Measurements from ENCODE around the gene SYT2. TPM values are rescaled to one million over a fixed set of nuclear protein-coding genes. Genes with fewer than 3 reads are reported as not detected.
"Not testable (repeated sequence)": the region's sequence is repeated elsewhere in the genome, so short reads cannot be mapped to it uniquely, and the experiment has no call there.

SYT2 gene
- total and polyA plus RNA-seq, 5 donors from 2014 or later, result 0.05 TPM; not detected in 3

GRCh38 chr1:202714202-202714601 is 3.9 kb upstream of the SYT2 start:
- not testable (repeated sequence) for H3K36me3 Mint-ChIP-seq
- peaks cover 38% of the 10 kb centered on the region for H3K27me3 Mint-ChIP-seq

DNA sequence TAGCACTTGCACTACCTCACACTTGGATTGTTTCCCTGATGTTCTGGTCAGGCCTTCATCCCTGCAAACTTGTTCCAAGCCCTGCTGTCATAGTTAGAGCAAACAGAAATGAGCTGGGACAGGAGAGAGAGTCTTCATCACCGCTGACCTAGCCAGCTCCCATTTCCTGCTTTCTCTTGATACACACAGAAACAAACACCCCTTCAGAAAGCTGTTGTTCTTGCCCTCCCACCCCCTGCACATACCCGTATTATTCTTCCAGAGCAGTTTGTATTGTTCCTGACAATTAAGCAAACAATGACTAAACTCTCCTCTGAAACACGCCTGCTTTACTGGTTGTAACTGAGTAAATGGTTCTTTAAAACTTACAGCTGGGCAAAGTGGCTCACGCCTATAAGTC is 2.9 kb upstream of the SYT2 start:
- Histone ChIP-seq H3K9me3 (ENCODE audit: control insufficient read depth in 2 of 2, low read length in 2 of 2) (no peaks in the 10 kb centered on the region), H3K4me1 (ENCODE audit: control insufficient read depth, insufficient read depth, low read length, poor library complexity, severe bottlenecking) (peaks cover 4% of the 10 kb centered on the region), H3K36me3 (ENCODE audit: control insufficient read depth, insufficient read depth, low read length) (no peaks in the 10 kb centered on the region), H3K27ac (ENCODE audit: insufficient read depth, low read length, poor library complexity, severe bottlenecking) (no peak overlapping the region), H3K27me3 (ENCODE audit: control insufficient read depth, insufficient read depth, low read length) (peaks cover 28% of the 10 kb centered on the region), H3K4me3 (ENCODE audit: low read depth, low read length) (no peak overlapping the region)
- Mint-ChIP-seq H3K27me3 (peaks cover 48% of the 10 kb centered on the region), H3K27ac (no peak overlapping the region), H3K9me3 (peaks cover 0 to 2% (median 0%) of the 10 kb centered on the region in 7 donors), H3K4me1 (peaks cover 0 to 6% (median 0%) of the 10 kb centered on the region in 4 donors), H3K36me3 (no peaks in the 10 kb centered on the region), H3K4me3 (no peak overlapping the region)
- ATAC-seq (ENCODE audit: low read depth in 2 of 2) (no peak), DNase-seq (no peak)

More at GRCh38 chr1:202714202-202714601, 3.9 kb upstream of the SYT2 start:
- not testable (repeated sequence) for ATAC-seq (ENCODE audit: low read depth in 2 of 2); H3K36me3 ChIP-seq (ENCODE audit: control insufficient read depth, insufficient read depth, low read length); H3K4me3 ChIP-seq (ENCODE audit: low read depth, low read length); H3K4me1 Mint-ChIP-seq; H3K4me1 ChIP-seq (ENCODE audit: control insufficient read depth, insufficient read depth, low read length, poor library complexity, severe bottlenecking); H3K27ac ChIP-seq (ENCODE audit: insufficient read depth, low read length, poor library complexity, severe bottlenecking); H3K27ac Mint-ChIP-seq; DNase-seq; H3K9me3 Mint-ChIP-seq; H3K4me3 Mint-ChIP-seq; H3K9me3 ChIP-seq (ENCODE audit: control insufficient read depth in 2 of 2, low read length in 2 of 2)
- peaks cover 19% of the 10 kb centered on the region for H3K27me3 ChIP-seq (ENCODE audit: control insufficient read depth, insufficient read depth, low read length)

DNA sequence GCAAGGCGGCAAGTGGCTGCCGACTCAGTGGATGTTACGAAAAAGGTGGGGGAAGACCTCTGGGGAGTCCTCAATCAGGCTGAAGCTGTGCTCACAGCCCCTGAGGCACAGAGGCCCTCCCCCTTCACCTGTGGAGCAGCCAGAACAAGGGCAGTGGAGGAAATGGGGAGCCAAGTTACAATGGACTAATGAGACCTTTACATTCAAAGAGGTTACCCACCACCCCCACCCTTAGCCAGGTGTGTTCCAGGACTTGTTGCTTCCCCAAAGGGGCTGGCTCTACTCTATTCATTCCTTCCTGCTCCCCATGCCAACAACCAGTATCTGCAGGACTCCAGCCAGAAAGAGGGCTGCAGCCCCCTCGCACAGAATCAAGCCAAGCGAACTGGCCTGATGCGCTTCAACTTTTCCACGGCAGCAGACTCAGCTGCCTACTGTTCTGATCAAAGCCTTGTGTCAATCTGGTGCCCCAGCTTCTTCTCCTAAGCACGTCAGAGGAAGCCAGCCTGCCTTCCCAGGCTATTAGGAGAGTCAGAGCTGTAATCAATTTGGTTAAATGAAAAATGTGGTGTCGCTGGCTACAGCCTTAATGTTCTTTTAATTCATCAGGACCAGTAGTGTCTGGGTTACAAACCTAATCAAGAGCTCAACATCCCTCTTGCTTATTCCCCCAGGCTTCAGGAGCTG is 1.8 kb upstream of the SYT2 start:
- Mint-ChIP-seq H3K36me3 (no peaks in the 10 kb centered on the region), H3K4me3 (no peak overlapping the region), H3K4me1 (peaks cover 0 to 6% (median 0%) of the 10 kb centered on the region in 4 donors), H3K27me3 (peaks cover 58% of the 10 kb centered on the region), H3K27ac (no peak overlapping the region), H3K9me3 (peaks cover 0 to 2% (median 0%) of the 10 kb centered on the region in 7 donors)
- Histone ChIP-seq H3K27me3 (ENCODE audit: control insufficient read depth, insufficient read depth, low read length) (peaks cover 32% of the 10 kb centered on the region), H3K9me3 (ENCODE audit: control insufficient read depth in 2 of 2, low read length in 2 of 2) (no peaks in the 10 kb centered on the region), H3K36me3 (ENCODE audit: control insufficient read depth, insufficient read depth, low read length) (no peaks in the 10 kb centered on the region), H3K27ac (ENCODE audit: insufficient read depth, low read length, poor library complexity, severe bottlenecking) (no peak overlapping the region), H3K4me3 (ENCODE audit: low read depth, low read length) (no peak overlapping the region), H3K4me1 (ENCODE audit: control insufficient read depth, insufficient read depth, low read length, poor library complexity, severe bottlenecking) (peaks cover 4% of the 10 kb centered on the region)
- no peak for ATAC-seq (ENCODE audit: low read depth in 2 of 2)
- no peak for DNase-seq

- DNase-seq, result no peak
- H3K27ac Mint-ChIP-seq, result no peak overlapping the region
- no peak overlapping the region for H3K4me3 ChIP-seq (ENCODE audit: low read depth, low read length)
- H3K27me3 ChIP-seq (ENCODE audit: control insufficient read depth, insufficient read depth, low read length), result peaks cover 28% of the 10 kb centered on the region
- H3K4me1 Mint-ChIP-seq, result peaks cover 0 to 6% (median 0%) of the 10 kb centered on the region in 4 donors
- peak overlapping the region in 1 of 4 donors; percentile 35 for H3K4me3 Mint-ChIP-seq
- peaks cover 4% of the 10 kb centered on the region for H3K4me1 ChIP-seq (ENCODE audit: control insufficient read depth, insufficient read depth, low read length, poor library complexity, severe bottlenecking)
- no peak overlapping the region for H3K27ac ChIP-seq (ENCODE audit: insufficient read depth, low read length, poor library complexity, severe bottlenecking)
- peaks cover 69% of the 10 kb centered on the region for H3K27me3 Mint-ChIP-seq
- no peaks in the 10 kb centered on the region for H3K36me3 ChIP-seq (ENCODE audit: control insufficient read depth, insufficient read depth, low read length)
- H3K9me3 Mint-ChIP-seq, result peaks cover 0 to 2% (median 0%) of the 10 kb centered on the region in 7 donors
- no peak for ATAC-seq (ENCODE audit: low read depth in 2 of 2)
- no peaks in the 10 kb centered on the region for H3K9me3 ChIP-seq (ENCODE audit: control insufficient read depth in 2 of 2, low read length in 2 of 2)
- H3K36me3 Mint-ChIP-seq, result no peaks in the 10 kb centered on the region
Observed at GRCh38 chr1:202709276-202710041, 795 bp downstream of the SYT2 start.

- Mint-ChIP-seq H3K27me3 (peaks cover 73% of the 10 kb centered on the region), H3K27ac (no peak overlapping the region), H3K9me3 (peaks cover 0 to 2% (median 0%) of the 10 kb centered on the region in 7 donors), H3K36me3 (no peaks in the 10 kb centered on the region), H3K4me1 (peaks cover 0 to 6% (median 0%) of the 10 kb centered on the region in 4 donors), H3K4me3 (no peak overlapping the region)
- Histone ChIP-seq H3K4me1 (ENCODE audit: control insufficient read depth, insufficient read depth, low read length, poor library complexity, severe bottlenecking) (peaks cover 4% of the 10 kb centered on the region), H3K9me3 (ENCODE audit: control insufficient read depth in 2 of 2, low read length in 2 of 2) (no peaks in the 10 kb centered on the region), H3K4me3 (ENCODE audit: low read depth, low read length) (no peak overlapping the region), H3K27ac (ENCODE audit: insufficient read depth, low read length, poor library complexity, severe bottlenecking) (no peak overlapping the region), H3K27me3 (ENCODE audit: control insufficient read depth, insufficient read depth, low read length) (peaks cover 28% of the 10 kb centered on the region), H3K36me3 (ENCODE audit: control insufficient read depth, insufficient read depth, low read length) (no peaks in the 10 kb centered on the region)
- no peak for DNase-seq
- ATAC-seq (ENCODE audit: low read depth in 2 of 2), result no peak
Observed at GRCh38 chr1:202708456-202709275, 1.6 kb downstream of the SYT2 start.

DNA sequence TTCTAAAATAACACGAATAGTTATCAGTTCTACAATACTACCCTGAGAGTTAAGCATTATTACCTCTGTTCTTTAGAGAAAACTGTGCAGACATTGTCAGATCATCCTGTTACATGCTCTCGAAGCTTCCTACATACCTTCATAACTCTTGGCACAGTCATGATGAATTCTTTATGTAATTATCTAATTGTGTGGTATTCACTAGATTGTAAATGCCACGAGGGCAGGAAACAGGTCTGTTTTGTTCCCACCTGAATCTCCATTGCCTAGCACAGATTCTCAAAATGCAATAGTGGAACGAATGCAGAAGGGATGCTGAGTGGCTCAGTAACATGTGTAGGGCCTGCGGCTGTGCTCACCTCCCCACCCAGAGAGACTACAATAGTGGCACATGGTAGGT is 3.4 kb downstream of the SYT2 start:
- DNase-seq (no peak), ATAC-seq (ENCODE audit: low read depth in 2 of 2) (no peak)
- H3K4me1 Mint-ChIP-seq, result peaks cover 0 to 6% (median 0%) of the 10 kb centered on the region in 4 donors
- Histone ChIP-seq H3K36me3 (ENCODE audit: control insufficient read depth, insufficient read depth, low read length) (no peaks in the 10 kb centered on the region), H3K9me3 (ENCODE audit: control insufficient read depth in 2 of 2, low read length in 2 of 2) (no peaks in the 10 kb centered on the region), H3K27ac (ENCODE audit: insufficient read depth, low read length, poor library complexity, severe bottlenecking) (no peak overlapping the region), H3K4me3 (ENCODE audit: low read depth, low read length) (no peak overlapping the region), H3K27me3 (ENCODE audit: control insufficient read depth, insufficient read depth, low read length) (peaks cover 23% of the 10 kb centered on the region), H3K4me1 (ENCODE audit: control insufficient read depth, insufficient read depth, low read length, poor library complexity, severe bottlenecking) (peaks cover 4% of the 10 kb centered on the region)
- H3K27me3 Mint-ChIP-seq, result peaks cover 65% of the 10 kb centered on the region
- H3K4me3 Mint-ChIP-seq, result no peak overlapping the region
- H3K27ac Mint-ChIP-seq, result no peak overlapping the region
- no peaks in the 10 kb centered on the region for H3K36me3 Mint-ChIP-seq
- no peaks in the 10 kb centered on the region for H3K9me3 Mint-ChIP-seq

DNA sequence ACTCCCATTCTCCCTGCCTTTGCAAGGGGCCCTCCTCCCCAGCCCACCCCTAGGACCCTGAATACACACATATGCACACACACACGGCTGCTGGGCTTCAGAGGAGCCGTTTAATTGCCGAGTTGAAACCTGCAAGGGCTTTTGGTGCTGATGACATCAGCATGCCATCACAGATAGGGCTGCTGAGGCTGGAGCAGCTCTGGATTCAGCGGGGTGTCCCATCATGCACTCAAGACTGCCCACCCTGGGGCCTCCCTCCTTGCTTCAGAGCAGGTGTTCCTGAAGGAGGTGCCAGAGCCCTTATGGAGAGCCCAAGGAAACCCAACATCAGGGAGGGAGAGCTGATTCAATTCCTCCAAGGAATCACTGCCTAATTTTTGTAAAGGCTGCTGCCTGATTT is 5.7 kb downstream of the SYT2 start:
- Histone ChIP-seq H3K36me3 (ENCODE audit: control insufficient read depth, insufficient read depth, low read length) (no peaks in the 10 kb centered on the region), H3K4me1 (ENCODE audit: control insufficient read depth, insufficient read depth, low read length, poor library complexity, severe bottlenecking) (no peaks in the 10 kb centered on the region), H3K27ac (ENCODE audit: insufficient read depth, low read length, poor library complexity, severe bottlenecking) (no peak overlapping the region), H3K9me3 (ENCODE audit: control insufficient read depth in 2 of 2, low read length in 2 of 2) (no peaks in the 10 kb centered on the region), H3K27me3 (ENCODE audit: control insufficient read depth, insufficient read depth, low read length) (peaks cover 14% of the 10 kb centered on the region), H3K4me3 (ENCODE audit: low read depth, low read length) (no peak overlapping the region)
- DNase-seq (no peak), ATAC-seq (ENCODE audit: low read depth in 2 of 2) (no peak)
- Mint-ChIP-seq H3K4me1 (peaks cover 0 to 3% (median 0%) of the 10 kb centered on the region in 4 donors), H3K36me3 (no peaks in the 10 kb centered on the region), H3K27me3 (peaks cover 51% of the 10 kb centered on the region), H3K4me3 (no peak overlapping the region), H3K27ac (no peak overlapping the region), H3K9me3 (no peaks in the 10 kb centered on the region)

All from CD4-positive, CD25-positive, alpha-beta regulatory T cell (primary cell).